LNCAP (cell line): Measurements from ENCODE around the gene MSRB3.

Experiments
- CTCF ChIP-seq: fragments of 450-650 bp; IDR thresholded peaks from 2 replicates; pipeline ENCODE4 v1.5.1; 2017; ENCODE audit warnings: mild to moderate bottlenecking

MSRB3 gene

DNA sequence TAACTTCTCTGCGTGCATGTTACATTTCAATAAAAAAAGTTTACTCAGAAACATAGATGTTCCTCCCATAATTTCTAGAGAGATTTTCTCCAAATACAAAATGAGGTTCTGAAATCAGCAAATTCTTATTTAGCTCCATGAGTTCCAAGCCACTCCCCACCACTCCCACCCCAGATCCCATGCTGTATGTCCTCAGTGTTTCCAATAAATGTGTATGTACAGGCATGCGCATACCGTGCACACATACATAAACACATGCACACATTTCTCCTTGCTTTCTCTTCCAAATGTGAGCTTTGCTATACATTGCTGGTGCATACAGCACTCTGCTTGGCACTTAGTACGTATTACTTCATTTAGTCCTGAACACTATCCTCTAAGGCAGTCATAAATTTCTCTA is 209.7 kb downstream of the MSRB3 start:
- no peak for TF ChIP-seq CTCF

GRCh38 chr12:65490250-65490649 is 211.8 kb downstream of the MSRB3 start:
- TF ChIP-seq CTCF: no peak

DNA sequence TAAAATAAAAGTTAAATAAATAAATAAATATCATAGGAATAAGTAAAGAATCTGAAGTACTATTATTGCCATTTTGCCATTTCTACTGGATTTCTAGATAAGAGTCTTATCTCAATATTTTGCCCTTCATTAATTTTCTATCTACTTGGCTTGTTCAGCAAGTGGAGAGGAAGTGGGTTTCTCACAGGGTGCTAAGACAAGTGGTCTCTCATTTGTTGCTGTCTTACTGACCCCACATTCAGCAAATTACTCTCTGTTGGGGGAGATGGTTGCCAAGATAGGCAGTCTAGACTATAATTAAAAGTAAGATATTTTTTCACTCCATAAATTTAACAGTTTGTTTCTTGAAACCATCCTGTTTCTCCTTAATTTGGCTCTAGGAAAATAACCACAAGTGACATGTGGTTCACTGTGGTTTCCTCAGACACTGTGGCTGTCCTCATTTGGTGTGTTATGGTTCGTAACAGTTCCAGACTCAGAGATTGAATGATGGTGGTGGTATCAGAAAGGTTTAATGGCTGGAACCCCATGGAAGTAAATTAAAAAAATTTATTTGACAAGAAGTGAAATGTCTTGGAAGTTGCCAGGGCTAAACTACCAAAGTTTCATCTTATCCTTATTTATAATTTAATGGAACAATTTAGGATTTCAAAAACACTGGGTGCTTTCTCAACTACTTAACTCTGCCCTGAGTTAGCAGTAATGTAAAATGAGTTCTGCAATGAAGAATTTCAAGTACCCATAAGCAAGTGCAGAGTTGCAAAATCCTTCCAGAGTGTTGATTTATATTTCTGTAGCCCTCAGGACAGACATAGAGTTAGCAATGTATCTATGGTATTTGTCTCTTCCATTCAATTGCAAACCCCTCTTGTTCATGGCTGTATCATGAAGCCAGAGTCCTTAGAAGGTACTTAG is 214.8 kb downstream of the MSRB3 start:
- no peak for TF ChIP-seq CTCF

DNA sequence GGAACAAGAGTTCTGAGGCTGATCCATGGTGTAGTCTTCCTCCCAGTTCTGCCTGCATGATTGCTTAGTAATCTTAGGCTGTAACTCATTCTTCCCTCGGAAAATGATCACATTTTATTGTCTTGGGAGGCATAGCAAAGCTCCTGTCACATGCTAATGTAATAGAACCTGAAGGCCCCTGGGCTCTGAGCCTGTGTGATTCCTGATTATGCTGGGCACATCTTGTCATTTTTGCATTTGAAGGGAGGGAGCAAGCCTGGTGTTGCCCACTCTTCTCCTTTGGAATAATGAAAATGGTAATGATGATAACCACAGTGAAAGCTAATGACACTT is 215.4 kb downstream of the MSRB3 start:
- no peak for TF ChIP-seq CTCF

GRCh38 chr12:65494537-65494936 is 216.1 kb downstream of the MSRB3 start:
- TF ChIP-seq CTCF: no peak

DNA sequence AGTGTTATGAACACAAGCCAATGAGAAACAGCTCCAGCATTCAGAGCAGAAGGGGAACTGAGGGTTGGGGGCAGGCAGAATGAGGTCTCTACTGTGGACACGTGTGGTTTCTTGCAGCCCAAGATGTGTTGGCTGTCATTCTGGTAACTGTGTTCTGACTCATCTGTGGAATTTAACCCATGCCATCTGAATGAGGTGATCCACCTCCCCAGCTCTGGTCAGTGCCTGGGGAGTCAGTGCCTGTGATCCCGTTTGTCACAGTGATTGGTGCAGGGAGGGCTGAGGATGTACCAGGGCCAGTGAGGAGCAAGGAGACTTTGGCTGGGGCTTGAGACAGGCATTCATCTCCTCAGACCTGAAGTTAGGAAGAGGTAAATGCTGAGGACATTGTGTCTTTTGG is 216.8 kb downstream of the MSRB3 start:
- no peak for TF ChIP-seq CTCF

- TF ChIP-seq CTCF: no peak
Measured at GRCh38 chr12:65496617-65497016, 218.1 kb downstream of the MSRB3 start.

DNA sequence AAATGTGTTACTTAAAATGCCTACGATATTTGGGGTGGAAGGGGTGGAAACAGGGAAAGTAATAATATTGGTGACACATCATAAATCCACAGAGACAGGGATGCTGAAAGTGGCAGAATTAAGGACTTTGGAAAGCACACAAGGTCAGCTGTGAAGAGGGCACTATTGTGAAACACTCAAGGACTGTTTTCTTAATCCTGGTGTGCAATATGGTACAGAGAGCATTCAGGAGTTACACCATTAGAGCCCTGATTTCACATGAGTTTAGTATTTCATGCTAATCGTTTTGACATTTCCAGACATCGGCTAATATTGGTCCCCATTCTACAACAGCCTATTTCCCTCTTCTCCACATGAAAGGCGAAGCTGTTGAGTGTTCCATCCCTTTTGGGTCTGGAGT is 219.2 kb downstream of the MSRB3 start:
- TF ChIP-seq CTCF: no peak
